ENCODE results near the gene MORN1. TPM values are rescaled to one million over a fixed set of nuclear protein-coding genes. Genes with fewer than 3 reads are reported as not detected.

Gene MORN1
- total and polyA plus RNA-seq, 2 experiments from 2014 or later = 4.8 to 11.1 TPM

GRCh38 chr1:2340086-2340917 lies 51.1 kb downstream of the MORN1 start:
- Mint-ChIP-seq H3K9me3 (no peaks in the 10 kb centered on the region; the same call in 2 of the 3 replicates), H3K27ac (no peak overlapping the region), H3K36me3 (ENCODE audit: low read depth) (no peaks in the 10 kb centered on the region), H3K27me3 (ENCODE audit: insufficient read depth, low read depth, poor library complexity) (peaks cover 5% of the 10 kb centered on the region), H3K4me1 (no peaks in the 10 kb centered on the region), H3K4me3 (no peak overlapping the region)
- Histone ChIP-seq H3K27ac (ENCODE audit: low read depth) (no peak overlapping the region), H3F3A (replicated peaks; ENCODE audit: low read depth) (no peaks in the 10 kb centered on the region), H3K36me3 (ENCODE audit: insufficient read depth) (no peaks in the 10 kb centered on the region), H3K27me3 (ENCODE audit: insufficient read depth) (no peaks in the 10 kb centered on the region), H3K4me2 (no peak overlapping the region), H3K4me3 (no peak overlapping the region), H3K4me1 (ENCODE audit: insufficient read depth) (no peaks in the 10 kb centered on the region), H4K20me1 (replicated peaks; ENCODE audit: insufficient read depth) (no peaks in the 10 kb centered on the region), H2AFZ (no peak overlapping the region), H3K79me2 (replicated peaks; ENCODE audit: insufficient read depth) (no peaks in the 10 kb centered on the region), H3K9me2 (ENCODE audit: insufficient read depth) (no peaks in the 10 kb centered on the region)
- TF ChIP-seq CTCF (conservative IDR thresholded peaks at IDR 0.05; ENCODE audit: low read depth in 2 of 2) (no peak), CREB1 (CRISPR knock-in tag; IDR thresholded peaks at IDR 0.05; ENCODE audit: low read depth) (no peak), JUNB (IDR thresholded peaks at IDR 0.05; ENCODE audit: unreplicated experiment) (no peak), EZH2 (IDR thresholded peaks at IDR 0.05; ENCODE audit: low read depth, unreplicated experiment) (no peak), ZNF114 (CRISPR knock-in tag; IDR thresholded peaks at IDR 0.05) (no peak), POLR2AphosphoS5 (IDR thresholded peaks at IDR 0.05; ENCODE audit: low read depth) (no peak), STAT1 (IDR thresholded peaks at IDR 0.05; ENCODE audit: unreplicated experiment) (no peak), ZNF462 (CRISPR knock-in tag; IDR thresholded peaks at IDR 0.05) (no peak), NANOG (IDR thresholded peaks at IDR 0.05; ENCODE audit: borderline replicate concordance) (no peak), ZNF331 (CRISPR knock-in tag; IDR thresholded peaks at IDR 0.05; ENCODE audit: low read depth) (no peak)
- TF ChIP-seq, protein P1, sequence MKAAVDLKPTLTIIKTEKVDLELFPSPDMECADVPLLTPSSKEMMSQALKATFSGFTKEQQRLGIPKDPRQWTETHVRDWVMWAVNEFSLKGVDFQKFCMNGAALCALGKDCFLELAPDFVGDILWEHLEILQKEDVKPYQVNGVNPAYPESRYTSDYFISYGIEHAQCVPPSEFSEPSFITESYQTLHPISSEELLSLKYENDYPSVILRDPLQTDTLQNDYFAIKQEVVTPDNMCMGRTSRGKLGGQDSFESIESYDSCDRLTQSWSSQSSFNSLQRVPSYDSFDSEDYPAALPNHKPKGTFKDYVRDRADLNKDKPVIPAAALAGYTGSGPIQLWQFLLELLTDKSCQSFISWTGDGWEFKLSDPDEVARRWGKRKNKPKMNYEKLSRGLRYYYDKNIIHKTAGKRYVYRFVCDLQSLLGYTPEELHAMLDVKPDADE (IDR thresholded peaks at IDR 0.05) = no peak
- DNase-seq (ENCODE audit: low spot score) (no peak), ATAC-seq (no peak)

Data from GM23338 (cell line).